Uterus (tissue), 2 donors: ENCODE data around the gene WSCD1.

ENCODE experiments used
- POLR2A ChIP-seq, 2 donors: fragments of 450-650 bp; IDR thresholded peaks; one replicate each; pipeline ENCODE4 v1.6.1; 2016; ENCODE audit warnings: antibody characterized with exemption in 2 of 2, mild to moderate bottlenecking in 1 of 2, moderate library complexity in 1 of 2
- TF ChIP-seq, protein P1 (sequence below), 4 experiments: fragments of 200-600 bp in 2 of 4; fragments of 450-650 bp in 2 of 4; sonication (generic) in 2 of 4; IDR thresholded peaks; one replicate each; pipeline ENCODE4 v1.5.1; 2016 to 2019; ENCODE audit warnings: antibody characterized with exemption in 4 of 4, mild to moderate bottlenecking in 2 of 4, moderate library complexity in 1 of 4

GRCh38 chr17:6075845-6076244, 5.7 kb downstream of the WSCD1 start:
- TF ChIP-seq, protein P1, sequence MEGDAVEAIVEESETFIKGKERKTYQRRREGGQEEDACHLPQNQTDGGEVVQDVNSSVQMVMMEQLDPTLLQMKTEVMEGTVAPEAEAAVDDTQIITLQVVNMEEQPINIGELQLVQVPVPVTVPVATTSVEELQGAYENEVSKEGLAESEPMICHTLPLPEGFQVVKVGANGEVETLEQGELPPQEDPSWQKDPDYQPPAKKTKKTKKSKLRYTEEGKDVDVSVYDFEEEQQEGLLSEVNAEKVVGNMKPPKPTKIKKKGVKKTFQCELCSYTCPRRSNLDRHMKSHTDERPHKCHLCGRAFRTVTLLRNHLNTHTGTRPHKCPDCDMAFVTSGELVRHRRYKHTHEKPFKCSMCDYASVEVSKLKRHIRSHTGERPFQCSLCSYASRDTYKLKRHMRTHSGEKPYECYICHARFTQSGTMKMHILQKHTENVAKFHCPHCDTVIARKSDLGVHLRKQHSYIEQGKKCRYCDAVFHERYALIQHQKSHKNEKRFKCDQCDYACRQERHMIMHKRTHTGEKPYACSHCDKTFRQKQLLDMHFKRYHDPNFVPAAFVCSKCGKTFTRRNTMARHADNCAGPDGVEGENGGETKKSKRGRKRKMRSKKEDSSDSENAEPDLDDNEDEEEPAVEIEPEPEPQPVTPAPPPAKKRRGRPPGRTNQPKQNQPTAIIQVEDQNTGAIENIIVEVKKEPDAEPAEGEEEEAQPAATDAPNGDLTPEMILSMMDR (IDR thresholded peaks at IDR 0.05) = no peak
- no peak for TF ChIP-seq POLR2A (IDR thresholded peaks at IDR 0.05)
